Measurements from ENCODE around the gene UCP3.

The UCP3 gene

GRCh38 chr11:73950869-73951710, 57.8 kb downstream of the UCP3 start, which contains the start of gene DNAJB13:
Gene DNAJB13, plus strand, starts transcription at chr11:73951026. Its CDS starts 44 bp downstream, at chr11:73951070.
- DNase-seq: no peak

Measured in NK-92 treated with Interleukin-12 subunit alpha and Interleukin-12 subunit beta, amount 100 ng/mL, for 24 hours (cell line).